ENCODE results near the gene EPG5. TPM values are rescaled to one million over a fixed set of nuclear protein-coding genes. Genes with fewer than 3 reads are reported as not detected.

The EPG5 gene
- total RNA-seq, 1 experiment from 2014 or later: 16.1 TPM

- H3K9me3 Mint-ChIP-seq: no peaks in the 10 kb centered on the region
These were observed 36.2 kb downstream of the EPG5 start for GRCh38 chr18:45930963-45931362.

More at GRCh38 chr18:45930963-45931362, 36.2 kb downstream of the EPG5 start:
- H3K79me1 ChIP-seq (ENCODE audit: insufficient read depth, low read depth, low read length, poor library complexity, severe bottlenecking): no peaks in the 10 kb centered on the region
- no peak overlapping the region for H2BK15ac ChIP-seq (ENCODE audit: low read depth, low read length)
- H3K27me3 ChIP-seq (ENCODE audit: insufficient read depth, low read length): no peaks in the 10 kb centered on the region
- H4K8ac ChIP-seq (replicated peaks; ENCODE audit: insufficient read length, low read depth, low read length): no peak overlapping the region
- H3K4me2 ChIP-seq (ENCODE audit: insufficient read depth, insufficient read length, low read length): no peak overlapping the region
- no peak overlapping the region for H2BK20ac ChIP-seq (ENCODE audit: low read depth, low read length, poor library complexity, severe bottlenecking)
- H4K91ac ChIP-seq (ENCODE audit: insufficient read length, low read depth, low read length): no peak overlapping the region
- no peak overlapping the region for H3K23ac ChIP-seq (ENCODE audit: insufficient read length, low read depth, low read length)
- H3K4me3 Mint-ChIP-seq: no peak overlapping the region
- no peaks in the 10 kb centered on the region for H3K27me3 Mint-ChIP-seq (ENCODE audit: low read depth)
- no peak overlapping the region for H3K14ac ChIP-seq (ENCODE audit: insufficient read depth, low read length)
- no CpG with 5 or more reads among the region's 2 CpGs for WGBS (ENCODE audit: extremely low coverage, insufficient read length, low lambda C conversion rate)
- no peaks in the 10 kb centered on the region for H3K9me3 ChIP-seq (ENCODE audit: control insufficient read depth, low read depth, low read length)
- no peaks in the 10 kb centered on the region for H3K4me1 ChIP-seq (ENCODE audit: insufficient read depth, low read length)
- no peak overlapping the region for H2AK5ac ChIP-seq (ENCODE audit: insufficient read length, low read length)
- H3K23me2 ChIP-seq (ENCODE audit: insufficient read length, low read depth, low read length, poor library complexity, severe bottlenecking): no peaks in the 10 kb centered on the region
- H2AFZ ChIP-seq (ENCODE audit: low read length): no peak overlapping the region
- H2BK12ac ChIP-seq (ENCODE audit: insufficient read length, low read depth, low read length): no peak overlapping the region
- H3K27ac Mint-ChIP-seq: no peak overlapping the region
- no peak overlapping the region for H3K9ac ChIP-seq (ENCODE audit: extremely low read depth, insufficient read length, low read length)
- H3K4ac ChIP-seq (ENCODE audit: low read depth, low read length): no peak overlapping the region
- H3T11ph ChIP-seq (ENCODE audit: low read length): no peak overlapping the region
- H3K79me2 ChIP-seq (ENCODE audit: insufficient read depth, low read length): no peaks in the 10 kb centered on the region
- H3K27ac ChIP-seq (ENCODE audit: insufficient read length, low read depth, low read length): no peak overlapping the region
- TF ChIP-seq CTCF (conservative IDR thresholded peaks at IDR 0.05): no peak
- H3K4me1 Mint-ChIP-seq: no peaks in the 10 kb centered on the region
- H2BK5ac ChIP-seq (ENCODE audit: insufficient read length, low read length): no peak overlapping the region
- H3K36me3 Mint-ChIP-seq (ENCODE audit: insufficient read depth in 1 of 3, low read depth in 3 of 3): peaks cover 10 to 37% (median 26%) of the 10 kb centered on the region in 3 experiments
- H4K20me1 ChIP-seq (ENCODE audit: control insufficient read depth, insufficient read depth, insufficient read length): no peaks in the 10 kb centered on the region
- DNase-seq: no peak
- H3K18ac ChIP-seq (ENCODE audit: insufficient read length, low read depth, low read length): no peak overlapping the region
- H3K56ac ChIP-seq (ENCODE audit: insufficient read length, low read depth, low read length): no peak overlapping the region
- no peak overlapping the region for H2BK120ac ChIP-seq (ENCODE audit: low read depth, low read length, poor library complexity, severe bottlenecking)
- H4K5ac ChIP-seq (ENCODE audit: insufficient read length, low read depth, low read length): no peak overlapping the region
